Colonic mucosa (tissue), 4 donors: ENCODE measurements around the gene C1orf50. TPM values are rescaled to one million over a fixed set of nuclear protein-coding genes. Genes with fewer than 3 reads are reported as not detected.
"Not testable (repeated sequence)": the region's sequence is repeated elsewhere in the genome, so short reads cannot be mapped to it uniquely, and the experiment has no call there.

Source experiments
- DNase-seq: peaks from one replicate; pipeline ENCODE4 v3.0.0-alpha.2; 2020
- H3K27ac ChIP-seq: fragments of 200-600 bp; one replicate; pipeline ENCODE4 v1.8.0; 2021
- H3K27me3 ChIP-seq: fragments of 200-600 bp; one replicate; pipeline ENCODE4 v1.8.0; 2021
- H3K36me3 ChIP-seq: fragments of 200-600 bp; one replicate; pipeline ENCODE4 v1.8.0; 2021
- H3K4me1 ChIP-seq: fragments of 200-600 bp; one replicate; pipeline ENCODE4 v1.8.0; 2021; ENCODE audit warnings: mild to moderate bottlenecking
- H3K4me3 ChIP-seq: fragments of 200-600 bp; one replicate; pipeline ENCODE4 v1.8.0; 2021
- H3K9ac ChIP-seq, 2 donors: one replicate each; pipeline ENCODE4 v1.7.0; 2013; ENCODE audit warnings: control low read depth in 2 of 2, low read depth in 2 of 2, low read length in 2 of 2
- H3K9me3 ChIP-seq: fragments of 200-600 bp; one replicate; pipeline ENCODE4 v1.8.0; 2021
- CTCF ChIP-seq: fragments of 200-600 bp; IDR thresholded peaks from one replicate; pipeline ENCODE4 v1.8.0; 2022; ENCODE audit warnings: antibody characterized with exemption, mild to moderate bottlenecking
- intact Hi-C: fragments of 100-400 bp; cut with DNase I; formaldehyde crosslinking; loops from one replicate; pipeline ENCODE4 v1.14.1; 2022
- total RNA-seq, 2 donors: library from RNA; stranded (reverse); fragmentation: NEBNext Ultra II Directional in 1 of 2; extraction: Animal tissue kit (Norgen Biotek cat#: 25700) in 1 of 2; gene quantifications; one replicate each; pipeline ENCODE4 v1.2.1, GENCODE V29; 2021
- donor health status: healthy.
- donor health status: DM: no; HTN: no; CAD: no.
- donor health status: DM: no; HTN: no; CAD: no.

C1orf50 gene
- total RNA-seq, 2 donors from 2014 or later, result 3.4 to 5.8 TPM

DNA sequence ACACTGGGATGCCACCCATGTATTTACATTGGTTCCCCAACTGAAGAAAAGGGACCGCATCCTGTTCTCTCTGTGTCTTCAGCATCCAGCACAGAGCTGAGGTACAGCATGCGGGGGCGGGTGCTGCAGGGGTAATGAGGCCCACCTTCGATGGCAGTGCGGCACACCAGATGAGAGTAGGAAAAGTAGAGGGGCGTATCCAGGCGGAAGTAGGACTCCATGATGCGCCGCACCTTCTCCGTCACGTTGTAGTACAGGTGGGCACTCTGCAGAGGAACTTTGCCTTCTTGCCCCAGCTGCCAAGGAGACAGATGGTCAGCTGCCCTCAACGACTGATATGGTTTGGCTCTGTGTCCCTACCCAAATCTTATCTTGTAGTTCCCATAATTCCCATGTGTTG, 17.0 kb upstream of the C1orf50 start:
- DNase-seq, result no peak
- Histone ChIP-seq H3K4me3 (no peak overlapping the region), H3K27me3 (no peaks in the 10 kb centered on the region), H3K9me3 (no peaks in the 10 kb centered on the region), H3K36me3 (no peaks in the 10 kb centered on the region), H3K27ac (no peak overlapping the region), H3K9ac (no peak overlapping the region), H3K4me1 (no peaks in the 10 kb centered on the region)
- intact Hi-C loops, result no loop called here
- TF ChIP-seq CTCF, result no peak

- DNase-seq, H3K9me3 ChIP-seq, H3K27me3 ChIP-seq, intact Hi-C loops, H3K9ac ChIP-seq, H3K36me3 ChIP-seq, H3K4me3 ChIP-seq, H3K4me1 ChIP-seq, H3K27ac ChIP-seq: not testable (repeated sequence)
Observed at GRCh38 chr1:42751511-42752070, 15.5 kb upstream of the C1orf50 start.

GRCh38 chr1:42752284-42752683, 14.8 kb upstream of the C1orf50 start:
- Histone ChIP-seq H3K4me3 (no peak overlapping the region), H3K36me3 (no peaks in the 10 kb centered on the region), H3K4me1 (no peaks in the 10 kb centered on the region), H3K27ac (no peak overlapping the region), H3K27me3 (no peaks in the 10 kb centered on the region), H3K9ac (no peak overlapping the region), H3K9me3 (no peaks in the 10 kb centered on the region)
- intact Hi-C loops, result no loop called here
- TF ChIP-seq CTCF, result no peak
- DNase-seq, result no peak

DNA sequence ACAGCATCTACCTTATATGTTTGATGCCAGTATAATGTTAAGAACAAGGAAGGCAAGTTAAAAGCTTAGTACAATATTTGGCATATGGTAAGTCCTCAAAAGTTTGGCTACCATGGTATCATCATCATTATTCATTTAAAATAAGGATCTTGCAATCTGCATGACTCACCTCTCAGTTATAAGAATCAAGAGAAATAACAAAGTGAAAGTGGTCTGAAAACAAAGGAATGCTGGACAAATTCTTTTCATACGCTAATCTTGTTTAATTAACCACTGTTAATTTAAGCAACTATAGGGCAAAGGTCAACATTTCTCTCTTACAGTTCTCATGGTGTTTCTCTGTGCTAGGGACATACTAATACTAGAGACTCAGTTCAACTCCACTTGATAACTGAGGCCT, 14.0 kb upstream of the C1orf50 start:
- no peaks in the 10 kb centered on the region for H3K36me3 ChIP-seq
- no peak overlapping the region for H3K9ac ChIP-seq
- H3K27ac ChIP-seq, result no peak overlapping the region
- no peaks in the 10 kb centered on the region for H3K4me1 ChIP-seq
- intact Hi-C loops, result no loop called here
- TF ChIP-seq CTCF, result no peak
- no peaks in the 10 kb centered on the region for H3K27me3 ChIP-seq
- no peak for DNase-seq
- H3K9me3 ChIP-seq, result no peaks in the 10 kb centered on the region
- no peak overlapping the region for H3K4me3 ChIP-seq

DNA sequence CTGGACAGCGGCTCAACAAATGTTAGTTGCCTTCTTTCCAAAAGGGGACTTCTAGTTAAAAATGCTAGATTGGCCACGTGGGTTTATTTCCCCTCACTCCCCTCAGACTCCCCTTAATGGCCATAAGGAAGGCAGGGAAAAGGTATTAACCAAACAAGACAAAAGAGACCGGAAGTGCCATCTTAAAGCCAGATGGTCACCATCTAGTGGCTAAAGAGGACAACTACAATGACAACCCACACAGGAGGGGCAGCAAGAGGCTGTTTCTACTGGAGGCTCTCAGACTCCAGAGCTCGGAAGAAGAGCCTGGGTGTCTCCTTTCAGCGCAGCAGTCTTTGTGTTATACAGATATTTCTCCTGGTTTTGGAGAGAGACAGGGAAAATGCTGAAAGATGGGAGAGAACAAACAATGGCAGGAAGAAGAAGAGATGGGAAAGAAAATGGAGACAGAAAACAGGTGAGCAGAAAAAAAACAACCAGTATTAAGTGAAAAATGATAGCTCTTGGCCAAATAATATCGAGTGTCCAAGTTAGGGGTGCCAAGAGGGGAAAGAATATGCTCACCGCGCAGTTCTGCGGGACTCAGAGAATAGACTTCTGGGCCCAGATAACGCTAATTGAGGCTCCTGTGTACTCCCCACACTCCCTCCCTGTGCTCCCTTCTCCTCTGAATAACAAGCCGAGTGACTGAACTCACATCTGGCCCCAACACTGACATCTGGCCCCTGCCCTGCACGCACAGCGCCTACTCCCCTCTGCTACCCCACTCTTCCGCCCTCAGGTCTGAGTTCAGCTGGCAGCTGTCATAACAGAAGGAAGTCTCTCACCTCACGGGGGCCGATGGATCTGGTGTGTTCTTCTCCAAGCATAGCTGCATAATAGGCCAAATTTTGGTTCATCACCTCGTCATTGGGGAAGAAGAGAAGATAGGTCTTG, 9.8 kb upstream of the C1orf50 start:
- intact Hi-C loops, result no loop called here

More for the DNA sequence above, 9.8 kb upstream of the C1orf50 start:
- no peaks in the 10 kb centered on the region for H3K4me1 ChIP-seq
- H3K27ac ChIP-seq, result no peak overlapping the region
- no peak for DNase-seq
- no peak overlapping the region for H3K9ac ChIP-seq
- no peaks in the 10 kb centered on the region for H3K9me3 ChIP-seq
- H3K27me3 ChIP-seq, result no peaks in the 10 kb centered on the region
- no peak overlapping the region for H3K4me3 ChIP-seq
- no peaks in the 10 kb centered on the region for H3K36me3 ChIP-seq
- peak; percentile 51 for TF ChIP-seq CTCF
